KG1 (cell line): Measurements from ENCODE around the gene AOPEP.

Experiments
- DNase-seq: peaks from one replicate; lab custom pipeline; 2025; lab: John Stamatoyannopoulos, UW

The AOPEP gene

GRCh38 chr9:94794476-94795167 is 68.1 kb downstream of the AOPEP start:
- no peak for DNase-seq

GRCh38 chr9:94796687-94797086 is 70.2 kb downstream of the AOPEP start:
- no peak for DNase-seq

- no peak for DNase-seq
Observed at GRCh38 chr9:94798201-94798600, 71.7 kb downstream of the AOPEP start.

GRCh38 chr9:94798708-94799107 is 72.2 kb downstream of the AOPEP start:
- no peak for DNase-seq

- DNase-seq = no peak
Observed at GRCh38 chr9:94799578-94800264, 73.2 kb downstream of the AOPEP start.

GRCh38 chr9:94800424-94801117 is 74.1 kb downstream of the AOPEP start:
- no peak for DNase-seq

- DNase-seq = no peak
Observed at GRCh38 chr9:94801234-94801633, 74.7 kb downstream of the AOPEP start.

- no peak for DNase-seq
Observed at GRCh38 chr9:94801681-94802080, 75.2 kb downstream of the AOPEP start.

- no peak for DNase-seq
Observed at GRCh38 chr9:94802251-94802650, 75.8 kb downstream of the AOPEP start.

GRCh38 chr9:94802793-94803192 is 76.3 kb downstream of the AOPEP start:
- DNase-seq = no peak

- no peak for DNase-seq
Observed at GRCh38 chr9:94804316-94804715, 77.8 kb downstream of the AOPEP start.

- DNase-seq = no peak
Observed at GRCh38 chr9:94805051-94805489, 78.6 kb downstream of the AOPEP start.

GRCh38 chr9:94805585-94805984 is 79.1 kb downstream of the AOPEP start:
- DNase-seq = peak; percentile 47

GRCh38 chr9:94806307-94806893 is 79.9 kb downstream of the AOPEP start:
- DNase-seq = peak; percentile 8

GRCh38 chr9:94807556-94807955 is 81.1 kb downstream of the AOPEP start:
- DNase-seq = no peak

- no peak for DNase-seq
Observed at GRCh38 chr9:94808926-94809700, 82.6 kb downstream of the AOPEP start.

- DNase-seq = no peak
Observed at GRCh38 chr9:94809778-94810177, 83.3 kb downstream of the AOPEP start.

- DNase-seq = no peak
Observed at GRCh38 chr9:94811074-94811473, 84.6 kb downstream of the AOPEP start.

GRCh38 chr9:94812343-94812742 is 85.8 kb downstream of the AOPEP start:
- DNase-seq = no peak

GRCh38 chr9:94813379-94813778 is 86.9 kb downstream of the AOPEP start:
- no peak for DNase-seq

- DNase-seq = no peak
Observed at GRCh38 chr9:94817291-94818177, 91.0 kb downstream of the AOPEP start.
